K562 (cell line): Measurements from ENCODE around the gene AMBP. TPM values are rescaled to one million over a fixed set of nuclear protein-coding genes. Genes with fewer than 3 reads are reported as not detected.

Experiments used
- ATAC-seq: fragments of 200-7000 bp; cut with Tn5 transposase; 3 replicates; pipeline ENCODE4 v1.9.1; 2020; ENCODE audit warnings: moderate library complexity
- BruUV-seq: library from RNA; stranded (reverse); fragments of 400-500 nt; replicated peaks from 2 replicates; lab custom pipeline; 2021; lab: Mats Ljungman, UMichigan
- CTCF ChIA-PET: fragments of 300-600 bp; formaldehyde crosslinking; extraction: SDS; loops from one replicate; lab custom pipeline; 2021; ENCODE audit warnings: low intra/inter-chr PET ratio; lab: Yijun Ruan, JAX
- POLR2A ChIA-PET: fragments of 300-600, 350-650 bp; sonication (Branson Sonifier 250); formaldehyde crosslinking; extraction: SDS; loops from one replicate; lab custom pipeline; 2021; ENCODE audit warnings: antibody characterized with exemption, inconsistent platforms; lab: Yijun Ruan, JAX
- DNase-seq, 4 experiments: peaks; one replicate each; pipeline versions ENCODE4 v3.0.0 to v3.0.0-alpha.2; 2011 to 2018; ENCODE audit warnings: low spot score in 3 of 4, mixed read lengths in 3 of 4; ENCODE audit errors: extremely low read depth in 1 of 4
- FAIRE-seq: peaks from 2 replicates; lab custom pipeline; 2011; peaks lifted over from hg19 to GRCh38; lab: Jason Lieb, UNC
- H2AFZ ChIP-seq: 2 replicates; pipeline ENCODE4 v1.6.0; 2011; ENCODE audit warnings: low read depth, low read length, control low read depth, inconsistent platforms
- H3K27ac ChIP-seq: fragments of 200-600 bp; 3 replicates; pipeline ENCODE4 v1.8.0; 2011; ENCODE audit warnings: low read depth, mild to moderate bottlenecking, control low read depth, inconsistent platforms, low read length, moderate library complexity, mixed read lengths; ENCODE audit errors: extremely low read depth
- H3K27me3 ChIP-seq, 2 experiments: fragments of 300-600 bp in 1 of 2; 2 replicates in 1 of 2; 3 replicates in 1 of 2; pipeline versions ENCODE4 v1.6.0 to v1.8.0; 2011; ENCODE audit warnings: inconsistent platforms in 2 of 2, low read length in 2 of 2, mild to moderate bottlenecking in 1 of 2, mixed read lengths in 1 of 2, moderate library complexity in 1 of 2; ENCODE audit not compliant: control insufficient read depth in 2 of 2, insufficient read depth in 2 of 2
- H3K36me3 ChIP-seq: fragments of 300-600 bp; 3 replicates; pipeline ENCODE4 v1.8.0; 2011; ENCODE audit warnings: mild to moderate bottlenecking, low read length, inconsistent platforms; ENCODE audit not compliant: control insufficient read depth, insufficient read depth
- H3K4me1 ChIP-seq, 2 experiments: fragments of 200-600 bp in 1 of 2; replicated peaks in 1 of 2; 2 replicates in 1 of 2; 3 replicates in 1 of 2; pipeline versions ENCODE4 v1.5.1 to v1.8.0; 2011; ENCODE audit warnings: inconsistent platforms in 2 of 2, low read length in 2 of 2, mild to moderate bottlenecking in 1 of 2, mixed read lengths in 1 of 2, moderate library complexity in 1 of 2; ENCODE audit not compliant: control insufficient read depth in 2 of 2, insufficient read depth in 2 of 2
- H3K4me2 ChIP-seq: 2 replicates; pipeline ENCODE4 v1.6.1; 2011; ENCODE audit warnings: low read length, control low read depth, inconsistent platforms, mixed read lengths; ENCODE audit not compliant: insufficient read depth
- H3K4me3 ChIP-seq: fragments of 200-600 bp; sonication (generic), shearing (Covaris generic); 2 replicates; pipeline ENCODE4 v1.5.1; 2016; ENCODE audit warnings: control low read depth, inconsistent platforms
- H3K79me2 ChIP-seq: fragments of 200-600 bp; 3 replicates; pipeline ENCODE4 v1.8.0; 2011; ENCODE audit warnings: low read length, inconsistent platforms; ENCODE audit not compliant: control insufficient read depth, insufficient read depth
- H3K9ac ChIP-seq, 2 experiments: 2 replicates each; pipeline versions ENCODE4 v1.6.0 to v1.6.1; 2011; ENCODE audit warnings: low read depth in 2 of 2, low read length in 2 of 2, control low read depth in 1 of 2, inconsistent platforms in 1 of 2, mild to moderate bottlenecking in 1 of 2, mixed read lengths in 1 of 2; ENCODE audit not compliant: insufficient read depth in 1 of 2
- H3K9me1 ChIP-seq: one replicate; pipeline ENCODE4 v1.6.0; 2011; ENCODE audit warnings: inconsistent platforms, mild to moderate bottlenecking, low read length, moderate library complexity; ENCODE audit not compliant: control insufficient read depth, insufficient read depth
- H3K9me3 ChIP-seq: replicated peaks from 2 replicates; pipeline ENCODE4 v1.5.1; 2011; ENCODE audit warnings: low read depth, low read length, inconsistent platforms; ENCODE audit not compliant: control insufficient read depth, insufficient read depth
- H4K20me1 ChIP-seq: replicated peaks from 2 replicates; pipeline ENCODE4 v1.6.1; 2011; ENCODE audit warnings: low read length, inconsistent platforms, mixed read lengths; ENCODE audit not compliant: control insufficient read depth, insufficient read depth
- FOXP4 ChIP-seq: sonication (generic); formaldehyde crosslinking; IDR thresholded peaks from 2 replicates; pipeline ENCODE4 v1.8.0; 2022; ENCODE audit warnings: mild to moderate bottlenecking, missing genetic modification reagents, borderline replicate concordance
- KLF13 ChIP-seq: fragments of 450-650 bp; IDR thresholded peaks from 2 replicates; pipeline ENCODE4 v1.6.1; 2016; ENCODE audit warnings: missing genetic modification characterization, low read depth, mild to moderate bottlenecking, missing compliant biosample characterization, moderate library complexity, borderline replicate concordance
- MCM7 ChIP-seq, 2 experiments: fragments of 450-650 bp; IDR thresholded peaks; 2 replicates each; pipeline ENCODE4 v1.6.1; 2016 to 2018
- TSC22D4 ChIP-seq: fragments of 450-650 bp; IDR thresholded peaks from 2 replicates; pipeline ENCODE4 v1.6.1; 2016; ENCODE audit warnings: missing genetic modification characterization, missing biosample characterization, control low read depth
- ZNF507 ChIP-seq: conservative IDR thresholded peaks from 2 replicates; pipeline ENCODE4 v1.6.1; 2017; ENCODE audit warnings: missing genetic modification characterization, missing compliant biosample characterization
- WGBS: fragments of 100-300 bp; shearing (Covaris generic); methylation state at CpG from one replicate; pipeline ENCODE4 v1.1.6; 2016; ENCODE audit warnings: low coverage, mixed read lengths; ENCODE audit not compliant: insufficient coverage; ENCODE audit errors: missing lambda C conversion rate; 5-methylcytosine and 5-hydroxymethylcytosine counted together
- in situ Hi-C: fragments of 300-500 bp; cut with MboI; formaldehyde crosslinking; loops from 4 replicates; pipeline ENCODE4 v1.15.0; 2018; ENCODE audit warnings: inconsistent platforms, mixed read lengths
- intact Hi-C: fragments of 100-400 bp; cut with micrococcal nuclease; formaldehyde crosslinking; loops from 2 replicates; pipeline ENCODE4 v1.14.2; 2022
- polyA plus RNA-seq, 8 experiments: library from polyadenylated mRNA; depleted of rRNA in 4 of 8; stranded (reverse) in 5 of 8; unstranded in 3 of 8; fragments of >200 nt; fragmentation: Nextera tagmentation in 2 of 8; fragmentation: Illumina TruSeq in 1 of 8; extraction: Ambion mirVana in 2 of 8; extraction: Trizol in 1 of 8; gene quantifications; 2 replicates each; pipeline versions ENCODE4 v1.2.1 to v1.2.3, GENCODE V29; 2011 to 2014; ENCODE audit warnings: inconsistent platforms in 1 of 8, missing spikeins in 1 of 8
- total RNA-seq, 7 experiments: library from RNA; depleted of rRNA in 6 of 7; stranded (reverse); fragments of >200 nt in 6 of 7; fragmentation: Illumina TruSeq in 2 of 7; extraction: Trizol in 2 of 7; gene quantifications; 2 replicates each; pipeline versions ENCODE4 v1.2.1 to v1.2.3, GENCODE V29; 2011 to 2021; ENCODE audit warnings: low replicate concordance in 1 of 7

Gene AMBP
- total and polyA plus RNA-seq, 9 of the 15 experiments (the other 6 are each of a cell fraction or from before 2014, with no cell fraction given): 1.3 TPM; not detected in 8

GRCh38 chr9:114110180-114110579 is 32.1 kb upstream of the AMBP start:
- Histone ChIP-seq H3K27ac (no peak overlapping the region), H3K9me1 (no peaks in the 10 kb centered on the region), H3K4me2 (no peak overlapping the region), H3K36me3 (no peaks in the 10 kb centered on the region)
- intact Hi-C loops (no loop called here), in situ Hi-C loops (no loop called here)
- 0% methylated on average over 2 of the region's 2 CpGs for WGBS
- no peak for FAIRE-seq
- POLR2A ChIA-PET: no interaction called here
- TF ChIP-seq TSC22D4 (no peak), KLF13 (tag) (no peak), FOXP4 (CRISPR knock-in tag) (no peak), ZNF507 (tag) (no peak), MCM7 (IDR thresholded peaks at IDR 0.05) (no peak)
- TF ChIP-seq, all 486 proteins: peak for 0
- no peak overlapping the region for H3K9ac ChIP-seq
- CTCF ChIA-PET: interaction anchor here (0.7 kb wide), 1 partner anchor 1494 kb away, joined by 3 read pairs; no protein-coding TSS in a partner anchor
- no peak overlapping the region for H3K4me3 ChIP-seq
- no peak for DNase-seq
- peaks cover 0 to 4% of the 10 kb centered on the region in 2 experiments; a peak in 1 of 5 replicates for H3K4me1 ChIP-seq
- H3K79me2 ChIP-seq: no peaks in the 10 kb centered on the region
- no peak overlapping the region for H2AFZ ChIP-seq
- peaks cover 10% of the 10 kb centered on the region; the same call in 1 of the 2 replicates for H4K20me1 ChIP-seq
- peaks cover 0 to 23% of the 10 kb centered on the region in 2 experiments; a peak in 3 of 5 replicates for H3K27me3 ChIP-seq
- no peak for ATAC-seq
- H3K9me3 ChIP-seq: no peaks in the 10 kb centered on the region
- no TSS peak for BruUV-seq
